Measurements from ENCODE around the gene ODAD3.
"Not testable (repeated sequence)": the region's sequence is repeated elsewhere in the genome, so short reads cannot be mapped to it uniquely, and the experiment has no call there.

The ODAD3 gene

GRCh38 chr19:11446652-11447301, 11.9 kb upstream of the ODAD3 start:
- DNase-seq, result peak; percentile 62 to 98 (median 88)
- intact Hi-C loops (cut with DNase I), result loop anchor here (1.0 to 10.0 kb wide), 4 partner anchors 36 to 312 kb away; partner anchors contain the start of gene EPOR

GRCh38 chr19:11446271-11446651, 11.3 kb upstream of the ODAD3 start:
- intact Hi-C loops (cut with DNase I), result loop anchor here (1.0 to 10.0 kb wide), 4 partner anchors 37 to 311 kb away; partner anchors contain the start of gene EPOR

DNA sequence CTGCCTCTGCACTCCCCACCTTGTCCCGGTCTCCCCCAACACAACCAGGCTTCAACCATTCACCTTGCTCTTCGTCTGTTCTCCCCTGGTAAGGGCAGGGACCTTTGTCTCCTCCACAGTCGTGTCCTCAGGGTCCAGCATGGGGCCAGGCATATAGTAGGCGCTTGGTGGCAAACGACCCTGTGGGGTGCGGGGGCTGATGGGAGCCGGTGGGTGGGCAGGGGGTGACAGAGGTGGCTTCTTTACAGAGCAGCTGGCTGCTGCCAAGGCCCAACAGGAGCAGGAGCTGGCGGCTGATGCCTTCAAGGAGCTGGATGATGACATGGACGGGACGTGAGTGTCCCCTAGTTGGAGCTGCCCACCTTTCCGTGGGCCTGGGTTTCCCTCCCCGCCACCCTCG, 10.2 kb upstream of the ODAD3 start:
- no peak for DNase-seq
- intact Hi-C loops (cut with DNase I), result loop anchor here (5.0 to 10.0 kb wide), 2 partner anchors 63 to 310 kb away; partner anchors contain the start of gene EPOR

More at GRCh38 chr19:11446271-11446651, 11.3 kb upstream of the ODAD3 start:
- DNase-seq, result no peak

GRCh38 chr19:11444059-11444458, 9.1 kb upstream of the ODAD3 start:
- no peak for DNase-seq
- intact Hi-C loops (cut with DNase I), result loop anchor here (10.0 kb wide), 1 partner anchor 309 kb away; no protein-coding TSS in a partner anchor

DNA sequence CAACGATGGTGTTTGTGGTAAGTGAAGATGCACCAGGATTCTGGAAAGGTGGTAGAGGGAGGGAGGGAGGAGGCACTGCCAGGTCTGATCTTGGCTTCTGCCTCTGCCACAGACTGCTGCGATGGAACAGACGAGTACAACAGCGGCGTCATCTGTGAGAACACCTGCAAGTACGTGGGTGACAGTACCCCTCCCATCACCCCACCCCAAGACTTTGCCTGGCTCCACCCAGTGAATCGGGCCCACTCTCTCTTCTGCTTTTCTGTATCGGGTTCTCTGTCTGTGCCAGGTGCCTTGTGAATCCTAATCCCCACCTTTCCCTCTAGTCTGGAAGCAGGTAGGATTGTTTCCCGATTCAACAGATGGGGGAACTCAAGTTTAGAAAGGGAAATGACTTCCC, 3.0 kb upstream of the ODAD3 start:
- DNase-seq, result no peak
- intact Hi-C loops (cut with DNase I), result no loop called here

GRCh38 chr19:11435833-11436313, 952 bp upstream of the ODAD3 start:
- intact Hi-C loops (cut with DNase I), result loop anchor here (2.0 kb wide), 1 partner anchor 47 kb away; no protein-coding TSS in a partner anchor
- DNase-seq, result no peak

DNA sequence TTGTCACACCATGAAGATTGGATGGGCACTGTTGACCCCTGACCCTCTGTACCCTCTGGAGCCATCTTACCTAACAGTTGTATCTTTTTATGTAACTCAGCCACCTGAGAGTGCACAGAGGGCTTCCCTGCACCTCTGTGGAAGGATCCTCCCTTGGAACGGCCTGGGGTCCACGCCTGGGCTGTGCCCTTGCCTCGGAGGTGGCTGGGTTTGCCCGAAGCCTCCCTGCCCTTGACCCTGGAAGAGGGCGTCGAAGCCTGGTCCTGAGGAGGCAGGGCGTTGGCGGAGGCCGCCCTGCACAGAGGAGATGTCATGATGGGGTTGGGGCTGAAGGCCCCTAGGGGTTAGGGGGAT, 241 bp downstream of the ODAD3 start:
- intact Hi-C loops (cut with DNase I), result loop anchor here (2.0 to 5.0 kb wide), 2 partner anchors 48 to 52 kb away; partner anchors contain the start of gene EPOR
- no peak for DNase-seq

DNA sequence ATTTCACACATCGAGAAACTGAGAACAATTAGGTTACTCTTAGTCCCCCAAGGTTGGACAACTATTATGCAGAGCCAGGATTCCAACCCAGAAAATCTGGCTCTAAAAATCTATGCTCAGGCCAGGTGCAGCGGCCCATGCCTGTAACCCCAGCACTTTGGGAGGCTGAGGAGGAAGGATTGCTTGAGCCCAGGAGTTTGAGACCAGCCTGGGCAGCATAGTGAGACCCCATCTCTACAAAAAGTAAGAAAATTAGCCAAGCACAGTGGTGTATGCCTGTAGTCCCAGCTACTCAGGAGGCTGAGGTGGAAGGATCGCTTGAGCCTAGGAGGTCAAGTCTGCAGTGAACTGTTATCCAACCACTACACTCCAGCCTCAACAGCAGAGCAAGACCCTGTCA, 1.4 kb downstream of the ODAD3 start:
- intact Hi-C loops (cut with DNase I), result loop anchor here (5.0 kb wide), 1 partner anchor 51 kb away; the partner anchor contains the start of gene EPOR

GRCh38 chr19:11426656-11427055, 8.3 kb downstream of the ODAD3 start:
- no peak for DNase-seq

More for the DNA sequence above, 1.4 kb downstream of the ODAD3 start:
- not testable (repeated sequence) for DNase-seq

GRCh38 chr19:11425719-11426457, 9.0 kb downstream of the ODAD3 start:
- intact Hi-C loops (cut with DNase I), result no loop called here
- DNase-seq, result no peak

More at GRCh38 chr19:11426656-11427055, 8.3 kb downstream of the ODAD3 start:
- intact Hi-C loops (cut with DNase I), result no loop called here

DNA sequence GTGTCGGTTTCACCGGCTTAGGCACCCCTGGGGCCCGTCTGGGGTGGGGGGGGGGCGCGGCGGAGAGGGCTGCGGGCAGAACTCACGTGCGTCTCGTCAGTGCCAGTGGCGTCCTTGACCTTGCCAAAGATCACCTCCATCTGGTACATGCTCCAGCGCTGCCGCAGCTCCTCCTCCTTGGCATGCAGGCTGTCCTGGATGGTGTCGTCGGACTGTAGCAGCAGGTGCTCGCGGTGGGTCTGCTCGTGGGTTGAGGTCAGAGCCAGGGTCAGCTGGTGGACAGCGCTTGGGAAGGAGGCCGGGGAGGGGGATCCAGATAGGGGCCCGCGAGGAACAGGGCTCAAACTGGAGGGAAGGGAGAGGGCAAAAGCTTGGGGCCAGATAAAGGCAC, 11.1 kb downstream of the ODAD3 start:
- intact Hi-C loops (cut with DNase I), result no loop called here
- DNase-seq, result no peak

DNA sequence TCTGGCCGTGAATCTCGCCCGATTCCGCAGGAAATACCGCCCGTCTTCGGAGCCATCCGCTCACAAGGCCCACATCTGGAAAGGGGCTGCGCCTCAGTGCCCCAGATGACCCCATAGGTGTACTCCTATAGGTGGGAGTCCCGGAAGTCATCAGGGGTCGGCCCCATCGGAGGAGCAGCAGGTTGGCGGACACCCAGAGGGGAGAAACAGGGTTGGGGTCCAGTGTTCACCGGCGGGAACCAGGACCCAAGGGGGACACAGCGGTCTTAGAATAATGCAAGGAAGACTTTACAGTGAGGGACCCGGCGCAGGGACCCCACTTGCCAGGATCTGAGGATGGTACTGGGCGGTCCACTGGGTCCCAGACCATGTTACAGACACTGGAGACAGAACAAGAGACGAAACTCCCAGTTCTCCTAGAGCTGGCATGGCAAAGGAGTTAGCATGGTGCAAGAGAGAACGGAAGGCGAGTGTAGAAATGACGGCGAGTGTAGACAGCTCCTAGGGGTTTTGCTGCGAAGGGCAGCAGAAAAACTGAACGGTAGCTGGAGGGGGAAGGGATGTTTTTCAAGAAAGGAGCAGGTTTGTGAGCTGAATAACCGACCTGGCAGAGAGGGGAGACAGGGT, 11.6 kb downstream of the ODAD3 start:
- DNase-seq, result no peak
- intact Hi-C loops (cut with DNase I), result no loop called here

GRCh38 chr19:11422163-11423065, 12.5 kb downstream of the ODAD3 start:
- peak in 8 of 10 donors; percentile 17 to 92 (median 47) for DNase-seq
- intact Hi-C loops (cut with DNase I), result no loop called here

- intact Hi-C loops (cut with DNase I), result no loop called here
- no peak for DNase-seq
Observed at GRCh38 chr19:11421371-11422098, 13.4 kb downstream of the ODAD3 start.

DNA sequence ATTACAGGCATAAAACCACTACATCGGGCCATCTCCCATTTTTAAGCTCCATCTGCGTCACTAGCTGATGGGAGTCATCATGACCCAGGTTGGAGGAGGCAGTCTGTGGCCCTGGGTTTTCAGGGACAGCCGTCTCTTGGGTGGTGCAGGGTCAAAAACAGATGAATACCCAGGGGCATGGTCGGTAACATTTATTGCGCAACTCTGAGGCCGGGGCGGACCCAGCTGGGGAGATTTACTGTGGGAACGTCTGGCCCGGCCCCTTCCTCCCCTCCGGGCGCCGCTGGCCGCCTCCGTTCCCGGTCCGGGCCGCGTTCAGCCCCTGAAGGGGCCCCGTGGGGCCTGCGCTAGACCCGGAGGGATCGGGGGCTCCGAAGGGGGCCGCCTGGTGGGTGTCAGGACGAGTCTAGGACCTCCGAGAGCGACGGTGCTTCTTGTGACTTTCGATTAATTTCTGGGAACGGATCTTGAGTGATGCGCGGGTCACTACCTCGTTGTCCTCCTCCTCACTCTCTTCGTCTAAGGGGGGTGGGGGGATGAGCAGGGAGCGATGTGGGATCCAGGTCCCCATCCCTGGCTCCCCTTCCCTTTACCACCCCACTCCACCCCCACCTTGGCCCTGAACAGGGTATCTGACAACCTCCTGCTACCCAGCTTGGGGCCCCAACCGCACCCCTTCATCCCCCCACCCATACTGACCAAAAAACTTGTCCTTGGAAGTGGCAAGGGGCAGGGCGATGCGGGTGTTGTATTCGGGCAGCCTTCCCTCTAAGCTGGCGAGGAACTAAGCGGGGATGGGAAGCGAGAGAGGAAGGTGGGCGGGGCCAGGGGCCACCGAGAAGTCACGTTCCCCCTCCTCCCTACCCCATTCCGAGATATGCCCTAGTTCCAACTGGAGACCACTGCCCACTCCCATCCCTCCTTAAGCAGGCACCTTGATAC, 14.2 kb downstream of the ODAD3 start:
- DNase-seq, result peak in 1 of 10 donors; percentile 84
- intact Hi-C loops (cut with DNase I), result no loop called here

DNA sequence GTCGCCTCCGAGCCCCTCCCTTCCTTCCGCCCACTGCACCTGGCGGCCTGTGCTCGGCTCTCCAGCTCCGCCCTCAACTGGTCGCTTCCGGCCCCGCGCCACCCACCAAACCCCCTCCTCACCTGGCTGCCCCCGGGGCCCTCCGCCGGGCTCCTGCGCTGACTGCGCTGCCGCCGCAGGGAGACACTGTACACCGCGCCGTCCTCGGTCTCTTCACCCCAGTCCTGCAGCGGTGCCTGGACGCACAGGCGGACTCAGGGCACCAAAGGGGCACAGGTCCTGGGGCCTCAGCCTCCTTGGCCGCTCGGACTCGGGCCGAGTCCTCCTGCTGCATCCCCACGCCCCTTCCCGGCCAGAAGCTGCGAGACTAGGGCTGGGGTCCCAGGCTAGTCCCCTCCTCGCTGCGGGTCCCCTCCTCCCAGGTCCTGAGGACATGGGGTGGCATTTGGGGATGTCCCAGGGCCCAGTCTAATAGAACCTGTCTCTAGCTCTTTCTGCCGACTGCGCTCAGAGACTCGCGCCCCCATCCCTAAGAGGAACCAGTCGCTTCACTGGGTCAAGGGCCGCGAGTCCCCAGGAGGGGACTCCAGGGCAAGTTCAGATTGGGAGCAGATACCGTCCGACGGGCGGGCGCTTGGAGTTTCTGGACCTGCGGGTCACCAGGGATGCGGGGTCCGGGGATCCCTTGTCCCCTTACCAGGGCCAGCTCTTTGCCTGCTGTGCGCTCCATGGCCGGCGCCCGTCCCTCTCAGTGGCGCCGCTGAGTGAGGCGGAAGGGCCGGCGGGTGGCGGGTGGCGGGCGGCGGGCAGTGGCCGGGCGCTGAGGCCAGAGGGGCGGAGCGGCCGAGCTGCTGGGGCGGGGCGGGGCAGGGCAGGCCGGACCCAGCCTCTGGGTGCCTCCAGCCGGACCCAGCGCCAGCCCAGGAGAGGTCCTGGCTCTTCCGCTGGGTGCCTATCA, 16.1 kb downstream of the ODAD3 start, which contains the start of gene RGL3:
TSS of gene RGL3 (minus strand) at position 766 of the 958 bp plus-strand sequence. CDS start at position 730, 36 bp downstream.
- peak in 1 of 10 donors; percentile 40 for DNase-seq
- intact Hi-C loops (cut with DNase I), result no loop called here

DNA sequence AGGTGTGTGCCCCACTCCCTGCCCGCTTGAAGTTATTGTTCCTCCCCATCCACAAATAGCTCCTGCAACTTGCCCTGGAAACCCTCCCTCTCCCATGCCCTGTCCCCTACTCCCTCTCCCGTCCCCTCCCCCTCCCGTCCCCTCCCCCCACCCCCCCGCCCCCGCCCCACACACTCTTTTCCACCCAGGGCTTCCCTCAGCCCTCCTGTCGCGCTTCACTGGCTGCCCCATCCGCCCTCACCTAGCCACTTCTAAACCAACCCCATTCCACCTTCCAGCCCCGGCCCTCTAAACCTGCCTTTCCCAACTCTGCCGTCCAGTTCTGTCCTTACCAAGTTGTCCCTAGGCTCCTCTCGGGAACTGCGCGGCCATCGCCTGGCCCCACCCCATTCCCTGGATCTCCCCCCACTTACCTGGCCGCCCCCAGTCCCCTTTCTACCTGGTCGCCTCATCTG, 16.8 kb downstream of the ODAD3 start:
- intact Hi-C loops (cut with DNase I), result no loop called here

More for the DNA sequence above, 16.8 kb downstream of the ODAD3 start:
- DNase-seq, result no peak

All from posterior cingulate gyrus (tissue), 11 donors.